NCI-H2227 treated with DMSO at 0.1 percent for 48 hours (cell line): ENCODE results near the gene EIF3J.
"Not testable (repeated sequence)": the region's sequence is repeated elsewhere in the genome, so short reads cannot be mapped to it uniquely, and the experiment has no call there.

ENCODE experiments used
- DNase-seq: peaks from one replicate; lab custom pipeline; 2025; lab: John Stamatoyannopoulos, UW

EIF3J gene

DNA sequence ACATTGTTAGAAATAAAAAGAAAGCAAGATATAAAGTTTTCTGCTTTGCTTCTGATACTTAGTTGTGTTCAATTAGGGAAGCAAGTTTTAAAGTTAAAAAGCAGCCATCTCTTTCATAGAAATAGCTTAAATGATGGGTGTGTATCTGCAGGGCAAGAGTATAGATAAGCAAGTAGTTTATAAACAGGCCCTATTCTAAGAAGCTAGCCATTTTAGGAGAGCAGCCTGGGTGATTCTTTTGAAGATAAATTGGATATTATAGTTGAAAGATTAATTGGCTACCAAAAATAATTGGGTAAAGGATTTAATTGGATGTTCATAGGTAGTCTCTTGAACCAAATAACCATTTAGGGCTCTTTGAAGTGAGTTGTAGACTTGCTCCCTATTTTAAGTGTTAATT lies 5.6 kb downstream of the EIF3J start:
- no peak for DNase-seq

DNA sequence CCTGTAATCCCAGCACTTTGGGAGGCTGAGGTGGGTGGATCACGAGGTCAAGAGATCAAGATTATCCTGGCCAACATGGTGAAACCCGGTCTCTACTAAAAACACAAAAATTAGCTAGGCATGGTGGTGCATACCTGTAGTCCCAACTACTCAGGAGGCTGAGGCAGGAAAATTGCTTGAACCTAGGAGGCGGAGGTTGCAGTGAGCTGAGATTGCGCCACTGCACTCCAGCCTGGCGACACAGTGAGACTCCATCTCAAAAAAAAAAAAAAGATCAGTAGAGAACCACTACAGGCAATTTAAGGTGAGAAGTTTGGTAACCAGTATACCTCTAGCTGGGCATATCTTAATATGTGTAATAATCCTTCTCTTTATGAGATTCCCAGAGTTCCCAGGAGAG lies 7.8 kb downstream of the EIF3J start:
- not testable (repeated sequence) for DNase-seq

DNA sequence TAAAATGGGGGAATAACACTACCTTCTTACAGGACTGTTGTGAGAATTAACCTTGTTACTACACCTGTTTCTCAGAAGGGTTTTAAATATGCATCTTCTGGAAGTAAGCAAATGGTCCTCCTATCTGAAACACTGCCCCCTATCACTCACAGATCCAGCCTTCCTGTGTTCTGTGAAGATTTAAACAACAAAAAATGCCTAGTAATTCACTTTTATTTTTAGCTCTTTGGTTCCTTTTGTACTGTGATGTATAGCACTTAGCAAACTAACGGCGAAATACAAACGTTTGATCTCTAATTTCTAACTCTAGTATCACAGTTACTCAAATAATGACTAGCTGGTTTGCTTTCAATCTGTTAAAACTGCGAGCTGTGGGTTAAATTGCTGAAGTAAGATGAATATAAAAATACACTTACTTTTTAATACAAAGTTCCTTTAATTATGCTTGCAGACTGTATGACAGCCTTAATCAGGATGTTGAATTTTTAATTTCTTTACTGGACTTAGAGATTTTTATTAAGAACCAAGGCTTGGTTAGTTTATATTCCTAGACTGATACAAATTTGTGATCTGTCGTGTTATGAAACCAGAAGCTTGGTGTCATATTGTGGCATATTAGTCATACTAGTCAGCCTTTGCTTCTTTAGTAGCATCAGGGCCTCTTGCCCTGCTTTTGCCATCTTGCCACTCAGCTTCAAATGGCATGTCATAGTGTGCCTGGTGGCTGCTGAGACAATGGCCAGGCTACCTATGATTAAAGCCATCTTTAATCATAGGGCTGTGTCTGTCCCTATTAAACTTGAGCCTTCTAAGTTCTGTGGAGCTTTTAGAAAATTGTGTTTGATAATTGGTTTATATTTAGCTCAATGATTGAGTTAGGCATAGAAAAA lies 9.2 kb downstream of the EIF3J start:
- peak; percentile 44 for DNase-seq

GRCh38 chr15:44549152-44549551 lies 12.2 kb downstream of the EIF3J start:
- not testable (repeated sequence) for DNase-seq

- no peak for DNase-seq
These were observed 13.3 kb downstream of the EIF3J start for GRCh38 chr15:44550256-44550655.

- DNase-seq: no peak
These were observed 13.8 kb downstream of the EIF3J start for GRCh38 chr15:44550734-44551133.

DNA sequence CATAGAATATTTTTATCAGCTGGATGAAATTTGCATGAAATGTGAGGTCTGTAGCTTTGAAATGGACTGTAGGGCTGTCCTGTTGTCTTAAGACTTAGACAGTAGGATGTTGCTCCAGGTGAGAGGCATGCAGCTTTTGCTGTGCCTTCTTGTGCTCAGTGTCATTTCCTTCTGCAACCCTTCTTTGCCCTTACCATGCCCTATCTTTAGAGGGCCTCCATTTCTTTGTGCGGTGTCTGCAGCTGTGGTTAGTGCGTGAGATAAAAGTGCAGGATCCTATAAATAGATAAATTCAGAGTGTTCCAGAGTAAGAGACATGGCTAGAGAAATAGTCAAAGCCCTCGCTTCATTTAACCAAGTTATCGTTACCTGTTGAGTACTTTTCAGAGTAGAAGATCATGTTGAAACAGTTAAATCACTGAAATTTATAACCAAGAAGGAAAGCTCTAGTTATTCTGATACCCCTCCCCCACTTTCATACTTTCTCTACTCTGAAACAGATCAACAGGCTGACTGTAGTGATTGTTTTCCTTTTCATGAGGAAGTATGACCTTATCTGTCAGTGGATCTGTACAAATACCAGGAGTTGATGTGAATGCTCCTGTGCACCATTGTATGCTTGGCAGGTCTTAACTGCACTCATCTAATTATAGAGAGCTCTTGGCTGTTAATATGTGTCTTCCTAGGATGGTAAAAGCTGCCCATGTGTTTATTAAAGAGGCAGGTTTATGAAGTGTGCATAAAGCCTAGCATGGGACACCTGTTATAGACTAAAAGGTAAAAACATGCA lies 18.2 kb downstream of the EIF3J start:
- no peak for DNase-seq

DNA sequence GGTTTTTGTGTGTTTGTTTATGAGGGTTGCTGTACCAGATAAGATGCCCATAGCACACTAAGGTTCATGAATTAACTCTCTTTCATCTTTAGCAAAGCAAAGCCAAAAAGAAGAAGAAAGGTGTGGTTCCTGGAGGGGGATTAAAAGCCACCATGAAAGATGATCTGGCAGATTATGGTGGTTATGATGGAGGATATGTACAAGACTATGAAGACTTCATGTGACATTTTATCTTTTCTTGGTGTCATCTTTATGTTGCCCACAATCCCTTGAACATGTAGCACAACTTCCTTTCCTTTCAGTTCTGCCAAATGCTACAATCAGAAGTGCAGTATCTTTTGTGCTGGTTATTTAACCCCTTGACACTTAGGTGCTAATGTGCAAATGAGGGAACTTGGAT lies 24.0 kb downstream of the EIF3J start:
- not testable (repeated sequence) for DNase-seq

- no peak for DNase-seq
These were observed 28.6 kb downstream of the EIF3J start for GRCh38 chr15:44565387-44566154.

DNA sequence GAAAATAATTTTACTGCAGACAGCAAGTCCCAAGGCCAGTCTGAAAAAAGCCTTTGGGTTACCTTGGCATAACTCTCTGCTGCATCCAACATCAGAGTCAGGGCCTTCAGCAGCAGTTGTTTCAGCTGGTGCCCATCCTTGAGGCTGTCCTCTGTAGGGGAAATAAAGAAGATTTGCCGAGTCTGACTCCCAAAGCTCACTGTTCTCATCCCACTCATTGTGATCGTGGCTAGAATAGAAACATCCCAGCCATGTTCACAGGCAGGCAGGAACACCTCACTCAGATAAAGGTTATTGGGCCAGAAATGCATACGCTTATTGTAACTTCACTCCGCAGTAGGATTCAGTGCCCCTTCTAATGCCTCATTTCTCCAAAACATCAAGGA lies 29.2 kb downstream of the EIF3J start:
- DNase-seq: no peak

GRCh38 chr15:44568338-44568737 lies 31.4 kb downstream of the EIF3J start:
- no peak for DNase-seq

DNA sequence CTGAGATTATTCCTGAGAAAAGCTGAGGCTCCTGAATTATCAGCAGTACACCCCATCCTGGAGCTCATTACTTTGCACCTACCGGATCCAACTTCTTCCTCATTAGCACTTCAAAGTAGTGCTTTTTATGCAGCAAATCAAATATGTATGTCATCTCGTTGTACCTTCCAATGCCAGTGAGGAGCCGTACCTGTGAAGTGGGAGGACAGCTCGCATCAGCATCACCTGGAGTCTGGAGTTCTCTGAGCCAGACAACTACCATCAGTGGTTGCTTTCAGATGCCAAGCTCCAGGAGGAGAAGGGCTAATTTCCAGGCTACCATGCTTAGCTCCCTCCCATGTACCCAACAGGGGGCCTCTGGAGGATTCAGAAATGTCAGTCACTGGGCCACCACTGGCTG lies 32.4 kb downstream of the EIF3J start:
- no peak for DNase-seq

GRCh38 chr15:44570361-44570760 lies 33.4 kb downstream of the EIF3J start:
- DNase-seq: no peak

GRCh38 chr15:44573386-44573785 lies 36.4 kb downstream of the EIF3J start:
- DNase-seq: no peak

GRCh38 chr15:44574734-44575133 lies 37.8 kb downstream of the EIF3J start:
- no peak for DNase-seq

DNA sequence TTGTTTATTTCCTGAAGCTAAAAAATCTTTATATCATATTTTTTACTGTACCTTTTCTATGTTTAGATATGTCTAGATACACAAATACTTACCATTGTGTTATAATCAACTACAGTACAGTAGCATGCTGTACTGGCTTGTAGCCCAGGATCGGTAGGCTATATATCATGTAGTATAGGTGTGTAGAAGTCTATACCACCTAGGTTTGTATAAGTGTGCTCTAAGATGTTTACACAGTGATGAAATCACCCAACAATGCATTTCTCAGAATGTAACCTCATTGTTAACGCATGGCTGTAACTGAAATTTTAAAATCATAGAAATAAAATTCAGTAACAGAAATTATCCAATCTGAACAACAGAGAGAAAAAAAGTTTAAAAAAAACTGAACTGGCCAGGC lies 43.2 kb downstream of the EIF3J start:
- no peak for DNase-seq

- DNase-seq: no peak
These were observed 47.3 kb downstream of the EIF3J start for GRCh38 chr15:44584162-44584749.

DNA sequence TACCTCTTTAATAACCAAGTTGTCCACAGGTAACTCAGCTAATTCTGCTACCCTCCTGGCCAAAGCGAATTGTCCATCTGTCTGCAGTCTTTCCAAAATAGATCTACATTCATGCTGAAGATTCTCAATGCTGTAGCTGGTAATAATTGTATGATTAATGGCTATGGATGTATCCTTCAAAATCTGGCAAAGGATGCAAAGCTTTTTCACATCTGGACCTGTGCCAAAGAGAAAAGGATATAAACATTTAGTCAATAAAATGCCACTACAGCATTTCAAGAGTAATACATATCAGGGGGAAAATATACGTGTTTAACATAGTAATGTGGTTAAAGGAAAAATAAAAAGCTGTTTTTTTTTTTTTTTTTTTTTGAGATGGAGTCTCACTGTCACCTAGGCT lies 48.7 kb downstream of the EIF3J start:
- DNase-seq: no peak

GRCh38 chr15:44588541-44588940 lies 51.6 kb downstream of the EIF3J start:
- DNase-seq: no peak

DNA sequence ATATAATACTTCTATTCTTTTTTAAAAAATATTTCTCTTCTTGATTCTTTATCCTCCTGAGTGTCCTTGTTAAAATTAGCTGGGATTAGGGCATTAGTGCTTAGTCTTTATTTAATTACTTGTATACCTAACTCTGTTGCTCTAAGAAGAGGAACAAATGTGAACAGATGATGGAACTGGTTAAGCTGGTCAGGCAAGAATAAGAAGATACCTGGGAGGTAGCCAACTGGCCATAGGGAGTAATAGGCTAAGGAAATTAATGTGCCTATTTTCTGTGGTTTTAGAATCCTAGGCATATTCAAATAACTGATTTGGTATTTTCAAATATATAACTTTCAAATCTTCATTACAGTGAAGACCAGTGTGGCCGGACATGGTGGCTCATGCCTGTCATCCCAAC lies 54.4 kb downstream of the EIF3J start:
- DNase-seq: no peak

- no peak for DNase-seq
These were observed 56.2 kb downstream of the EIF3J start for GRCh38 chr15:44593042-44593736.
